HG03378 (cell line): ENCODE measurements around the gene SORCS2.
"Not testable (repeated sequence)": the region's sequence is repeated elsewhere in the genome, so short reads cannot be mapped to it uniquely, and the experiment has no call there.

Experiments used
- ATAC-seq: cut with Tn5 transposase; IDR thresholded peaks from one replicate; pipeline ENCODE4 v1.9.1; 2021; ENCODE audit warnings: mild to moderate bottlenecking, moderate library complexity; ENCODE audit not compliant: unreplicated experiment

The SORCS2 gene

GRCh38 chr4:7559741-7560395 lies 367.5 kb downstream of the SORCS2 start:
- no peak for ATAC-seq

GRCh38 chr4:7561557-7561956 lies 369.2 kb downstream of the SORCS2 start:
- no peak for ATAC-seq

- ATAC-seq, result no peak
Observed at GRCh38 chr4:7564242-7564641, 371.9 kb downstream of the SORCS2 start.

GRCh38 chr4:7565483-7565882 lies 373.1 kb downstream of the SORCS2 start:
- ATAC-seq, result no peak

- no peak for ATAC-seq
Observed at GRCh38 chr4:7569810-7570783, 377.8 kb downstream of the SORCS2 start.

GRCh38 chr4:7571001-7571400 lies 378.7 kb downstream of the SORCS2 start:
- ATAC-seq, result no peak

- no peak for ATAC-seq
Observed at GRCh38 chr4:7571701-7572100, 379.4 kb downstream of the SORCS2 start.

GRCh38 chr4:7572894-7573293 lies 380.6 kb downstream of the SORCS2 start:
- ATAC-seq, result no peak

GRCh38 chr4:7573576-7574091 lies 381.3 kb downstream of the SORCS2 start:
- ATAC-seq, result no peak

GRCh38 chr4:7574287-7575014 lies 382.1 kb downstream of the SORCS2 start:
- ATAC-seq, result no peak

- ATAC-seq, result no peak
Observed at GRCh38 chr4:7575426-7575825, 383.1 kb downstream of the SORCS2 start.

GRCh38 chr4:7577361-7578039 lies 385.2 kb downstream of the SORCS2 start:
- ATAC-seq, result not testable (repeated sequence)

- ATAC-seq, result no peak
Observed at GRCh38 chr4:7581477-7581876, 389.1 kb downstream of the SORCS2 start.

- no peak for ATAC-seq
Observed at GRCh38 chr4:7582313-7583097, 390.2 kb downstream of the SORCS2 start.

GRCh38 chr4:7584098-7584497 lies 391.8 kb downstream of the SORCS2 start:
- no peak for ATAC-seq

GRCh38 chr4:7584606-7585159 lies 392.3 kb downstream of the SORCS2 start:
- ATAC-seq, result no peak

GRCh38 chr4:7585768-7586167 lies 393.4 kb downstream of the SORCS2 start:
- ATAC-seq, result no peak

- ATAC-seq, result no peak
Observed at GRCh38 chr4:7587433-7588405, 395.4 kb downstream of the SORCS2 start.
